Pancreas (tissue), 10 donors: ENCODE measurements around the gene STX18. TPM values are rescaled to one million over a fixed set of nuclear protein-coding genes. Genes with fewer than 3 reads are reported as not detected.

Experiments used
- ATAC-seq, 4 donors: fragments of 200-7000 bp; cut with Tn5 transposase; one replicate each; pipeline versions ENCODE4 v1.8.0 to v1.9.1; 2020; ENCODE audit warnings: mild to moderate bottlenecking in 4 of 4, moderate library complexity in 4 of 4
- DNase-seq, 6 donors: peaks; one replicate each; pipeline ENCODE4 v3.0.0-alpha.2; 2020
- FAIRE-seq: peaks from 2 replicates; lab custom pipeline; 2012; peaks lifted over from hg19 to GRCh38; lab: Jason Lieb, UNC
- H3K27ac ChIP-seq, 4 donors: fragments of 200-600 bp; sonication (generic); 1 replicate in 3 of 4; 2 replicates in 1 of 4; pipeline versions ENCODE4 v1.5.0 to v1.8.0; 2020
- H3K27me3 ChIP-seq, 4 donors: fragments of 200-600 bp; one replicate each; pipeline ENCODE4 v1.8.0; 2021
- H3K36me3 ChIP-seq, 3 donors: fragments of 200-600 bp; sonication (generic) in 1 of 3; one replicate each; pipeline versions ENCODE4 v1.5.0 to v1.8.0; 2020 to 2021
- H3K4me1 ChIP-seq, 3 donors: fragments of 200-600 bp; one replicate each; pipeline ENCODE4 v1.8.0; 2021
- H3K4me3 ChIP-seq, 4 donors: fragments of 200-600 bp; sonication (generic) in 2 of 4; one replicate each; pipeline versions ENCODE4 v1.5.0 to v1.8.0; 2020 to 2021
- H3K9me3 ChIP-seq, 4 donors: fragments of 200-600 bp; one replicate each; pipeline ENCODE4 v1.8.0; 2021
- CTCF ChIP-seq, 4 donors: fragments of 200-600 bp; sonication (generic) in 3 of 4; IDR thresholded peaks; one replicate each; pipeline versions ENCODE4 v1.5.0 to v1.8.0; 2021; ENCODE audit warnings: antibody characterized with exemption in 4 of 4
- WGBS, 2 donors: extraction: QIAGEN DNeasy Blood & Tissue Kit; methylation state at CpG; one replicate each; pipeline ENCODE4 v1.1.7; 2013; 5-methylcytosine and 5-hydroxymethylcytosine counted together
- intact Hi-C, 3 donors: fragments of 100-400 bp; cut with DNase I; formaldehyde crosslinking; loops; one replicate each; pipeline versions ENCODE4 v1.11.1 to v1.14.2; 2022
- polyA plus RNA-seq, 2 donors: library from polyadenylated mRNA; stranded (reverse); fragments of 200-250 nt; gene quantifications; one replicate each; pipeline ENCODE4 v1.2.3, GENCODE V29; 2013
- total RNA-seq, 6 donors: library from RNA; stranded (reverse); fragmentation: NEBNext Ultra II Directional in 4 of 6; extraction: Animal tissue kit (Norgen Biotek cat#: 25700) in 4 of 6; gene quantifications; one replicate each; pipeline versions ENCODE4 v1.2.1 to v1.2.4, GENCODE V29; 2021 to 2023
- donor health status: healthy with polysubstance abuse.
- donor health status: DM: no; HTN: no; CAD: no; lungs with moderate emphysema.
- donor health status: DM: no; HTN: no; CAD: no.
- donor health status: control.
- donor health status: control.
- donor health status: Bipolar disorder and iron deficiency.
- donor health status: DM: yes; HTN: yes; CAD: no.
- donor health status: DM: no; HTN: no; CAD: no.
- donor health status: DM: no; HTN: no; CAD: no.
- donor health status: DM: yes; HTN: yes; CAD: no.

Gene STX18
- total and polyA plus RNA-seq, 8 donors = 13.6 to 35.9 (median 19.0) TPM

GRCh38 chr4:4408576-4409335, 133.1 kb downstream of the STX18 start:
- Histone ChIP-seq H3K4me1 (no peaks in the 10 kb centered on the region), H3K9me3 (no peaks in the 10 kb centered on the region), H3K27ac (no peak overlapping the region), H3K4me3 (no peak overlapping the region), H3K27me3 (no peaks in the 10 kb centered on the region), H3K36me3 (no peaks in the 10 kb centered on the region)
- TF ChIP-seq CTCF (IDR thresholded peaks at IDR 0.05) = no peak
- peak in 1 of 6 donors; percentile 42 for DNase-seq
- peak in 1 of 4 donors; percentile 18 for ATAC-seq
- no peak for FAIRE-seq
- WGBS, 2 donors = 58 to 64% methylated on average over 23 of the region's 23 CpGs
- intact Hi-C loops = no loop called here

- Histone ChIP-seq H3K9me3 (no peaks in the 10 kb centered on the region), H3K36me3 (no peaks in the 10 kb centered on the region), H3K4me3 (no peak overlapping the region), H3K4me1 (no peaks in the 10 kb centered on the region), H3K27me3 (no peaks in the 10 kb centered on the region), H3K27ac (no peak overlapping the region)
- WGBS, 2 donors = 30 to 35% methylated on average over 13 of the region's 13 CpGs
- peak in 1 of 4 donors; percentile 14 for ATAC-seq
- intact Hi-C loops = no loop called here
- TF ChIP-seq CTCF (IDR thresholded peaks at IDR 0.05) = no peak
- DNase-seq = peak in 1 of 6 donors; percentile 45
- FAIRE-seq = no peak
Observed at GRCh38 chr4:4408132-4408523, 133.7 kb downstream of the STX18 start.

- intact Hi-C loops = no loop called here
- DNase-seq (peak in 1 of 6 donors; percentile 28), ATAC-seq (no peak), FAIRE-seq (no peak)
- TF ChIP-seq CTCF (IDR thresholded peaks at IDR 0.05) = no peak
- WGBS, 2 donors = 51 to 58% methylated on average over 19 of the region's 19 CpGs
- Histone ChIP-seq H3K4me1 (no peaks in the 10 kb centered on the region), H3K4me3 (no peak overlapping the region), H3K36me3 (no peaks in the 10 kb centered on the region), H3K9me3 (no peaks in the 10 kb centered on the region), H3K27me3 (no peaks in the 10 kb centered on the region), H3K27ac (no peak overlapping the region)
Observed at GRCh38 chr4:4407299-4408131, 134.3 kb downstream of the STX18 start.

GRCh38 chr4:4406455-4407298, 135.2 kb downstream of the STX18 start:
- Histone ChIP-seq H3K4me3 (no peak overlapping the region), H3K9me3 (no peaks in the 10 kb centered on the region), H3K4me1 (no peaks in the 10 kb centered on the region), H3K27me3 (no peaks in the 10 kb centered on the region), H3K27ac (no peak overlapping the region), H3K36me3 (no peaks in the 10 kb centered on the region)
- no peak for DNase-seq
- TF ChIP-seq CTCF (IDR thresholded peaks at IDR 0.05) = no peak
- no peak for FAIRE-seq
- peak in 1 of 4 donors; percentile 7 for ATAC-seq
- intact Hi-C loops = no loop called here
- 54 to 69% methylated on average over 28 of the region's 28 CpGs for WGBS, 2 donors
